GM21447 (cell line): Measurements from ENCODE around the gene CHRNB2.

ENCODE experiments used
- ATAC-seq: cut with Tn5 transposase; IDR thresholded peaks from one replicate; pipeline ENCODE4 v1.9.1; 2021; ENCODE audit not compliant: unreplicated experiment

The CHRNB2 gene

GRCh38 chr1:154552036-154552435, 15.5 kb upstream of the CHRNB2 start:
- ATAC-seq, result no peak

GRCh38 chr1:154553056-154554030, 14.2 kb upstream of the CHRNB2 start:
- no peak for ATAC-seq

- no peak for ATAC-seq
Measured at GRCh38 chr1:154556422-154556821, 11.2 kb upstream of the CHRNB2 start.

- no peak for ATAC-seq
Measured at GRCh38 chr1:154557248-154557938, 10.2 kb upstream of the CHRNB2 start.

GRCh38 chr1:154557939-154558719, 9.4 kb upstream of the CHRNB2 start, which contains the start of gene UBE2Q1:
Gene UBE2Q1 (minus strand): TSS chr1:154558662. CDS start chr1:154558553, 109 bp downstream.
- ATAC-seq, result peak; percentile 11

GRCh38 chr1:154558720-154559465, 8.7 kb upstream of the CHRNB2 start:
- peak; percentile 76 for ATAC-seq

- ATAC-seq, result peak; percentile 46
Measured at GRCh38 chr1:154559466-154560044, 8.0 kb upstream of the CHRNB2 start.

- no peak for ATAC-seq
Measured at GRCh38 chr1:154565876-154566275, 1.7 kb upstream of the CHRNB2 start.

- no peak for ATAC-seq
Measured at GRCh38 chr1:154568157-154568815, 708 bp downstream of the CHRNB2 start.

GRCh38 chr1:154571244-154571963, 3.8 kb downstream of the CHRNB2 start:
- no peak for ATAC-seq

GRCh38 chr1:154571964-154572288, 4.3 kb downstream of the CHRNB2 start:
- no peak for ATAC-seq

GRCh38 chr1:154572468-154573167, 5.0 kb downstream of the CHRNB2 start:
- no peak for ATAC-seq

GRCh38 chr1:154573168-154573510, 5.6 kb downstream of the CHRNB2 start:
- no peak for ATAC-seq

- no peak for ATAC-seq
Measured at GRCh38 chr1:154574716-154575115, 7.1 kb downstream of the CHRNB2 start.

GRCh38 chr1:154575147-154575927, 7.8 kb downstream of the CHRNB2 start:
- no peak for ATAC-seq

- ATAC-seq, result no peak
Measured at GRCh38 chr1:154575951-154576566, 8.5 kb downstream of the CHRNB2 start.

GRCh38 chr1:154577346-154578057, 9.9 kb downstream of the CHRNB2 start:
- no peak for ATAC-seq
